ENCODE measurements around the gene DNMT3L.

The DNMT3L gene

DNA sequence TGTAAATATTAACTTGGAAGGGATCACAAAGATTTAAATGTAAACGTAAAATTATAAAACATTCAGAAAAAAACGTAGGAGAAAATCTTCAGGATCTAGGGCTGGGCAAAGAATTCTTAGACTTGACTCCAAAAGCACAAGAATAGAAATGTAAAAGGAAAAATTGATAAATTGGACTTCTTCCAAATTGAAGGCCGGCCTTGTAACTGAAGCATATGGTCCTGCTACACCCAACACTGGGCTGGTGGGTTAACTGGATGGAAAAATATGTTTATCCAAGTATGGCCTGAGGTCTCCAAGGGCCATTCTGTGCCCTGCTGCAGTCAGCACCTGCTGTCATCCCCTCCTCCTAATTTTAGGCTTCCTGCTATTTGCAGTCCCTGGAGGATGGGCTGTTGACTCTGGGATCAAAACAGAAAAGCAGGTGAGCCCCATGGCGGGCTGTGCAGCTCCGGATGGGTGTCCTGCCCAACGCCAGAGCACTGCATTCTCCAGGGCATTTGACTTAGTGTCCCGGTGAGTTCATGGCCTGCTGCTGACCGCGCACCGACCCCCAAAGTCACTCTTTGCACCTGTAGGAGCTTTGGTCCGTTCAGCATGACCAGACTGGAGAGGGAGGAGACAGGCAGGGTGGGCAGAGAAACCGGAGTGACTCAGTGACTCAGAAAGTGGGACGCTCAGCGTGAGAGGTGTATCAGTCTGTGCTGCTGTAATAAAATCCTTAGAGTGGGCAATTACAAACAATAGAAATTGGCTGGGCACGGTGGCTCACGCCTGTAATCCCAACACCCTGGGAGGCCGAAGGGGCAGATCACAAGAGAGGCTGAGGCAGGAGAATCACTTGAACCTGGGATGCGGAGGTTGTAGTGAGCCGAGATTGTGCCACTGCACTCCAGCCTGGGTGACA, 17.9 kb upstream of the DNMT3L start:
- TF ChIP-seq, protein P1, sequence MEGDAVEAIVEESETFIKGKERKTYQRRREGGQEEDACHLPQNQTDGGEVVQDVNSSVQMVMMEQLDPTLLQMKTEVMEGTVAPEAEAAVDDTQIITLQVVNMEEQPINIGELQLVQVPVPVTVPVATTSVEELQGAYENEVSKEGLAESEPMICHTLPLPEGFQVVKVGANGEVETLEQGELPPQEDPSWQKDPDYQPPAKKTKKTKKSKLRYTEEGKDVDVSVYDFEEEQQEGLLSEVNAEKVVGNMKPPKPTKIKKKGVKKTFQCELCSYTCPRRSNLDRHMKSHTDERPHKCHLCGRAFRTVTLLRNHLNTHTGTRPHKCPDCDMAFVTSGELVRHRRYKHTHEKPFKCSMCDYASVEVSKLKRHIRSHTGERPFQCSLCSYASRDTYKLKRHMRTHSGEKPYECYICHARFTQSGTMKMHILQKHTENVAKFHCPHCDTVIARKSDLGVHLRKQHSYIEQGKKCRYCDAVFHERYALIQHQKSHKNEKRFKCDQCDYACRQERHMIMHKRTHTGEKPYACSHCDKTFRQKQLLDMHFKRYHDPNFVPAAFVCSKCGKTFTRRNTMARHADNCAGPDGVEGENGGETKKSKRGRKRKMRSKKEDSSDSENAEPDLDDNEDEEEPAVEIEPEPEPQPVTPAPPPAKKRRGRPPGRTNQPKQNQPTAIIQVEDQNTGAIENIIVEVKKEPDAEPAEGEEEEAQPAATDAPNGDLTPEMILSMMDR (IDR thresholded peaks at IDR 0.05; ENCODE audit: low read depth, low read length): no peak
- in situ Hi-C loops (cut with HindIII; ENCODE audit: low sequenced_read_pairs): no loop called here
- no peak for DNase-seq (ENCODE audit: low read depth, low spot score)
- no peak overlapping the region for H3K4me3 ChIP-seq (ENCODE audit: low read depth, low read length)

- TF ChIP-seq, protein P1 (IDR thresholded peaks at IDR 0.05; ENCODE audit: low read depth, low read length): no peak
- DNase-seq (ENCODE audit: low read depth, low spot score): no peak
- H3K4me3 ChIP-seq (ENCODE audit: low read depth, low read length): no peak overlapping the region
- in situ Hi-C loops (cut with HindIII; ENCODE audit: low sequenced_read_pairs): no loop called here
Observed at GRCh38 chr21:44275041-44275440, 13.3 kb upstream of the DNMT3L start.

- in situ Hi-C loops (cut with HindIII; ENCODE audit: low sequenced_read_pairs): no loop called here
- H3K4me3 ChIP-seq (ENCODE audit: low read depth, low read length): no peak overlapping the region
- DNase-seq (ENCODE audit: low read depth, low spot score): no peak
- TF ChIP-seq, protein P1 (IDR thresholded peaks at IDR 0.05; ENCODE audit: low read depth, low read length): no peak
Observed at GRCh38 chr21:44273046-44273445, 11.3 kb upstream of the DNMT3L start.

GRCh38 chr21:44272284-44272858, 10.7 kb upstream of the DNMT3L start:
- no peak overlapping the region for H3K4me3 ChIP-seq (ENCODE audit: low read depth, low read length)
- TF ChIP-seq, protein P1 (IDR thresholded peaks at IDR 0.05; ENCODE audit: low read depth, low read length): no peak
- in situ Hi-C loops (cut with HindIII; ENCODE audit: low sequenced_read_pairs): no loop called here
- DNase-seq (ENCODE audit: low read depth, low spot score): no peak

- TF ChIP-seq, protein P1 (IDR thresholded peaks at IDR 0.05; ENCODE audit: low read depth, low read length): no peak
- in situ Hi-C loops (cut with HindIII; ENCODE audit: low sequenced_read_pairs): no loop called here
- no peak overlapping the region for H3K4me3 ChIP-seq (ENCODE audit: low read depth, low read length)
- DNase-seq (ENCODE audit: low read depth, low spot score): no peak
Observed at GRCh38 chr21:44271558-44272283, 10.0 kb upstream of the DNMT3L start.

GRCh38 chr21:44269090-44269489, 7.4 kb upstream of the DNMT3L start:
- H3K4me3 ChIP-seq (ENCODE audit: low read depth, low read length): no peak overlapping the region
- in situ Hi-C loops (cut with HindIII; ENCODE audit: low sequenced_read_pairs): no loop called here
- TF ChIP-seq, protein P1 (IDR thresholded peaks at IDR 0.05; ENCODE audit: low read depth, low read length): no peak
- no peak for DNase-seq (ENCODE audit: low read depth, low spot score)
